Sigmoid colon (tissue), 4 donors: ENCODE results near the gene MPO.

ENCODE experiments used
- CTCF ChIP-seq, 4 experiments: fragments of 450-650 bp in 3 of 4; fragments of 200-600 bp in 1 of 4; IDR thresholded peaks; one replicate each; pipeline ENCODE4 v1.5.1; 2016 to 2019; ENCODE audit warnings: antibody characterized with exemption in 4 of 4, mild to moderate bottlenecking in 3 of 4, moderate library complexity in 2 of 4
- EP300 ChIP-seq, 4 donors: sonication (generic); formaldehyde crosslinking; IDR thresholded peaks; one replicate each; pipeline ENCODE4 v1.6.1; 2017; ENCODE audit warnings: antibody characterized with exemption in 4 of 4
- POLR2A ChIP-seq, 2 donors: fragments of 450-650 bp; IDR thresholded peaks; one replicate each; pipeline ENCODE4 v1.6.1; 2016; ENCODE audit warnings: antibody characterized with exemption in 2 of 2, mild to moderate bottlenecking in 2 of 2, moderate library complexity in 2 of 2
- POLR2AphosphoS5 ChIP-seq, 4 donors: sonication (generic); formaldehyde crosslinking; IDR thresholded peaks; one replicate each; pipeline ENCODE4 v1.6.1; 2017; ENCODE audit warnings: antibody characterized with exemption in 4 of 4

- TF ChIP-seq CTCF (IDR thresholded peaks at IDR 0.05) (no peak), POLR2AphosphoS5 (IDR thresholded peaks at IDR 0.05) (no peak), POLR2A (IDR thresholded peaks at IDR 0.05) (no peak), EP300 (IDR thresholded peaks at IDR 0.05) (no peak)
These were observed 25.6 kb upstream of the MPO start for GRCh38 chr17:58306131-58306951.
